GM20000 (cell line): ENCODE measurements around the gene ABL2.

ENCODE experiments used
- DNase-seq: peaks from one replicate; pipeline ENCODE4 v3.0.0; 2012; ENCODE audit warnings: low spot score
- TF ChIP-seq, protein P1 (sequence below): IDR thresholded peaks from 2 replicates; pipeline ENCODE4 v1.5.1; 2012; ENCODE audit warnings: mild to moderate bottlenecking, control low read depth; ENCODE audit errors: extremely low read depth, missing control alignments

ABL2 gene

DNA sequence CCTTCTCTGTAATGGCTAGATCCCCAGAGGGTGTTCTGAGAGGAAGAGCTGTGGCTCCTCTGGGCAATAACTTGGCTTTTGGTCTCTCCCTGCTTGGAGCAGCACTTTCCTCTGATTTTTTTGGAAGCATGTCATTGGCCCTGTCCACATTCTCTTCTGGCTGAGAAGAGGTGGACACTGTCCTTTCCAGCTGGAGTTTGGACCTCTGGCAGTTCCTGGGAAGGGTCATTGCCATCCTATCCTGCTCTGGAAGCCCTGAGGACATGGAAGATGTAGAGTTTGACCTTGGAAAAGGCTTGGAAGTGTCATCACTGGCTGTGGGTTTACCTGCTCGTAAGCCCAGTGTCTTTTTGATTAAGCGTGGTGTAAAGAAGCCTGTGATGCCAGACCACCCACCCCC, 120.8 kb downstream of the ABL2 start:
- TF ChIP-seq, protein P1, sequence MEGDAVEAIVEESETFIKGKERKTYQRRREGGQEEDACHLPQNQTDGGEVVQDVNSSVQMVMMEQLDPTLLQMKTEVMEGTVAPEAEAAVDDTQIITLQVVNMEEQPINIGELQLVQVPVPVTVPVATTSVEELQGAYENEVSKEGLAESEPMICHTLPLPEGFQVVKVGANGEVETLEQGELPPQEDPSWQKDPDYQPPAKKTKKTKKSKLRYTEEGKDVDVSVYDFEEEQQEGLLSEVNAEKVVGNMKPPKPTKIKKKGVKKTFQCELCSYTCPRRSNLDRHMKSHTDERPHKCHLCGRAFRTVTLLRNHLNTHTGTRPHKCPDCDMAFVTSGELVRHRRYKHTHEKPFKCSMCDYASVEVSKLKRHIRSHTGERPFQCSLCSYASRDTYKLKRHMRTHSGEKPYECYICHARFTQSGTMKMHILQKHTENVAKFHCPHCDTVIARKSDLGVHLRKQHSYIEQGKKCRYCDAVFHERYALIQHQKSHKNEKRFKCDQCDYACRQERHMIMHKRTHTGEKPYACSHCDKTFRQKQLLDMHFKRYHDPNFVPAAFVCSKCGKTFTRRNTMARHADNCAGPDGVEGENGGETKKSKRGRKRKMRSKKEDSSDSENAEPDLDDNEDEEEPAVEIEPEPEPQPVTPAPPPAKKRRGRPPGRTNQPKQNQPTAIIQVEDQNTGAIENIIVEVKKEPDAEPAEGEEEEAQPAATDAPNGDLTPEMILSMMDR, result no peak
- DNase-seq, result no peak

GRCh38 chr1:179107706-179108629, 121.5 kb downstream of the ABL2 start:
- DNase-seq, result no peak
- TF ChIP-seq, protein P1, result no peak

GRCh38 chr1:179105393-179105792, 124.1 kb downstream of the ABL2 start:
- DNase-seq, result no peak
- TF ChIP-seq, protein P1, result no peak

- TF ChIP-seq, protein P1, result no peak
- no peak for DNase-seq
These were observed 124.7 kb downstream of the ABL2 start for GRCh38 chr1:179104611-179105250.

GRCh38 chr1:179103999-179104398, 125.5 kb downstream of the ABL2 start:
- DNase-seq, result no peak
- TF ChIP-seq, protein P1, result no peak

- no peak for DNase-seq
- TF ChIP-seq, protein P1, result no peak
These were observed 127.9 kb downstream of the ABL2 start for GRCh38 chr1:179101566-179101965.

DNA sequence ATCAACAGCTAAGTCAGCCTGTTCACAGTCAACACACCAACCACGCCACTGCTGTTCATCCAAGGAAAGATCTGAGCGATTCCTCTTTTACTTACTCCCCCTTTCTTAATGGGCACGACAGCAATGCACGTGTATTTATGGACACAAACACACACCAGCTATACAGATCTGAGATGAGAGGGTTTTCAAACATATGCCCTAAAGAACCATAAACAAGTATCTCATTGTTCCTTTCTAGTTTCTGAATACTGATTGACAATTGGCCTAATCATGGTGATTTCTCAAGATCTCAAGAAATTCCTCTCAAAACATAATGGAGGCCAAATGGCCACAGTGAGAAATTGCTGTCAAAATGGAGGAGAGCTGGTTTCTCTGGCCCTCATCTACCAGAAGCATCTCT, 129.6 kb downstream of the ABL2 start:
- TF ChIP-seq, protein P1, result no peak
- DNase-seq, result no peak
